Stimulated activated CD4-positive, alpha-beta T cell treated with anti-CD3 and anti-CD28 coated beads, Interleukin-15, amount 100 ng/mL, for 1 hour (primary cell): ENCODE measurements around the gene NBPF1.
A peak's percentile ranks its signal among the peaks of the same experiment; 100 is the strongest.
"Not testable (repeated sequence)": the region's sequence is repeated elsewhere in the genome, so short reads cannot be mapped to it uniquely, and the experiment has no call there.

Source experiments
- DNase-seq, 2 donors: peaks; one replicate each; pipeline ENCODE4 v3.0.0-alpha.2; 2020; ENCODE audit warnings: low read depth in 1 of 2, low spot score in 1 of 2

The NBPF1 gene

GRCh38 chr1:16607853-16608815 lies 5.2 kb downstream of the NBPF1 start:
- DNase-seq, result peak in 1 of 2 donors; percentile 5

DNA sequence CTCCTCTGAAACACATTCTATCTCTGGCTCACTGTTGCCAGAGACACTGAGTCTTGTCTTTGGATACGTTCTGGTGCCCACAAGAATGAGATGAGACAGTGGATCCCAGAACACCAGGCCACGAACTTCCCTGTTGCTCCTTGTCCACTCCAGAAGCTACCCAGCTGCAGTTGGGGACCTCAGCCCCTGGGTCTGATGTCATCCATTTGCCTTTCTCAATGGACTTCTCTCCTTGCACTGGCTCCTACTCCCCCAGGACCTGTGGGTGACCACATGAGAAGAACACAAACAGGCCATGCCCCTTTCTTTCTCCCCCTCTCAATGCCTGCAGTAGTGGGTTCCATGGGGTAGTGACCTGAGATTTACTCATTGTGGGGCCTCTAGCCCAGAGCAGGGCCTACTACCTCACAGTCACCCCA lies 5.9 kb downstream of the NBPF1 start:
- no peak for DNase-seq

- not testable (repeated sequence) for DNase-seq
Measured at GRCh38 chr1:16606666-16607432, 6.5 kb downstream of the NBPF1 start.

- DNase-seq, result no peak
Measured at GRCh38 chr1:16605532-16606505, 7.5 kb downstream of the NBPF1 start.

DNA sequence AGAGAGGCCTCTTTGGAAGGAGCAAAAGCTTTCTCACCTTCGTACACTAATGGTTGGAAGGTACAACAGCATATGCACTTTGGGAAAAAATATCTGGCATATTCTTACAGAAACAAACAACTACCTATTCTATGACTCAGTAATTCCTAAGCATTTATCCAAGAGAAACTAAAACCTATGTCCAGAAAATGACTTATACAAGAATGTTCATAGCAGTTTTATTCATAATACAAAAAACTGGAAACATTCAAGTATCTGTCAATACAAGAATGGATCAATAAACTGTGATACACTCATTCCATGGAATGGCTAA lies 8.2 kb downstream of the NBPF1 start:
- no peak for DNase-seq

DNA sequence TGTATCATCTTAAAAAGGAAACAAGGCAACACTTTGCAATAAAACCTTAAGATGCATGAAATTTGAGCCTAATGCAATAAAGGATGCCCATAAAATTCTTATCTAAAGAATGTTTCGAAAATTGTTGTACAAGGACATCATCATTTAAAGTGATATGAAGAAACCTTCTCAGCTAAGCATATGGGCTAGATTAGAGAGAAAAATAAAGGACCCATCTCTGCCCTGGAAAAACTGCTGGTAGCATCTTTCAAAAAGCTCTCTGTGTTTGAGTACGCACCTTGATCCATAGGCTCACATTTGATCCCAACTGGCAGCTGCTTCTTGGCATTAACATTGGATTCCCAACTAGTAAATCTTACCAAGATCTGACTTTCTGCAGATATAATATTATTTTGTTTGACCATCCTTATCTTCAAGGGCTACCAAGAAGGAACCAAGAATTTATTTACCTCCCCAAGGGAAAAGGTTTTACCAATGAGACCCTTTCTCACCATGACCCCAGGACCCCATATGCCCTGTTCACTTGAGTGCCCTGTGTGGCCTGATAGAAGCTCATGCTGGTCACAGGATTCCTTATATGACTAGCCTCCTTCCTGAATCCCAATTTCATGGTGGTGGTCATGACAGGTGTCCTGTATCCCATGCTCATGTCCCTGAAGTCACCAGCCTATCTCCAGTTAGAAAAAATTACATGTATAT lies 8.7 kb downstream of the NBPF1 start:
- not testable (repeated sequence) for DNase-seq

- not testable (repeated sequence) for DNase-seq
Measured at GRCh38 chr1:16603623-16604022, 9.7 kb downstream of the NBPF1 start.

DNA sequence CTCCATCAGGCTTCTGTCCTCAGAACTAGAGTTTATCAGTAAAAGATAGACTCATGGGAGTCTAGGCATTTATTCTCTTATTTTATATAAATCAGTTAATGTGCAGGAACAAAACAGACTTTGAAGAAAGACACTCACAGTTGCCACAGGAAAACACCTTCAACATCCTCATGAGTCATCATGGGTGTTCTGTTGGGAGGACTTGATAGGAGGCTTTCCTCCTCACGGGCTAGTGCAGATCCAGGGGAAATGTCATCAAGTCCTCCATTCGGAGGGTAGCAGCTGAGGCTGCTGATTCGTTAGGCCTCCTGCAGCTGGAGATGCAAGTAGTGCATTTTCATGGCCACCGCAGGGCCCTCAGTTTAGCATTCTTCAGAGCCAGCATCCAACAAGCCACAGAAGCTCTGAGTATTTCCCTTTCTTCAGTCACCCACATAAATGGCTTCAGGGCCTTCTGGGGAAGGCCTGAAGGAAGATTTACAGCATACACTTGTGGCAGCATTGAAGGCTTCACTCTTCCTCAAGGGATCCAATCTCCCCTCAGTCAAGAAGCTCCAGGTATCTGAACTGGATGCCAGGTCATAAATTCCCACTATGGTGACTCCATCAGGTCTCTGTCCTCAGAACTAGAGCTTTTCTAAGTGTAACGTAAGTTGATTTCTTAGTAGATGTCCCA lies 10.9 kb downstream of the NBPF1 start:
- not testable (repeated sequence) for DNase-seq

DNA sequence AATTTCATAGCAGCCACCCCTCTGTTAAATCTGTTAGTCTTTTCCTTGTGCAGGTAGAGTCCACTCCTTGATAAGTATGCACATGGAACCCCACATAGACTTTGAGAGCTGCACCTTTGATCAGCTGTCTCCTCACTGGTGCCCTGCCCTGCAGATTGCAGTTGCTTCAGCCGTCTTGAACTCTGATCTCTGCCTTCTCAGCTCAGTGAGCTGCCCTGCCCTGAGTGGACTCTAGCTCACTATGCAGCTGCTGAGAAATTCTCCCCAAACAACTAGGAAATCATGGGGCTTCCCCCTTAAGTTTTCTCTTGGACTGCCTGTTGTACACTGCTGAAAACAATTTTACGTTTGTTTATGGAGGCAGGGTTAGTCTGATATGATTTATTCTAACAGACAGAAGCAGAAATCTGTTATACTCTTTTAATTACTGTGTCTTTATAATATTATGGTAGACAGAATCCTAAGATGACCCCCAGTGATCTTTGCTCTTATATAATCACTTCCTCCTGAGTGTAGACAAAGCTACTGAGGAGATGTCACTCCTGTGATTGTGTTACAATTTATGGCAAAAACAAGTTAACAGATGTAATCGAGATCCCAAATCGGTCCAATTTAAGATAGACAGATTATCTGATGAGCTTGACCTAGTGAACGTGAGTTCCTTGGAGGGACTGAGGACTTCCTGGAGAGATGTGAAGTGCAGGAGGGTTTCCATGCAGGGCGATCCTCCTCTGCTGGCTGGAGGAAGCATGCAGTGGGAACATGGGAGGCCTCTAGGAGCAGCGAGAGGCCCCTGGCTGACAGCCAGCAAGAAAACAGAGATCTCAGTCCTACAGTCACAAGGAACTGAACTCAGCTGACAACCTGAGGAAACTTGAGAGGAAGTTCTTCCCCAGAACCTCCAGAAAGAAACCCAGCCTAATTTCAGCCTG lies 12.2 kb downstream of the NBPF1 start:
- not testable (repeated sequence) for DNase-seq

GRCh38 chr1:16599326-16599725 lies 14.0 kb downstream of the NBPF1 start:
- not testable (repeated sequence) for DNase-seq

DNA sequence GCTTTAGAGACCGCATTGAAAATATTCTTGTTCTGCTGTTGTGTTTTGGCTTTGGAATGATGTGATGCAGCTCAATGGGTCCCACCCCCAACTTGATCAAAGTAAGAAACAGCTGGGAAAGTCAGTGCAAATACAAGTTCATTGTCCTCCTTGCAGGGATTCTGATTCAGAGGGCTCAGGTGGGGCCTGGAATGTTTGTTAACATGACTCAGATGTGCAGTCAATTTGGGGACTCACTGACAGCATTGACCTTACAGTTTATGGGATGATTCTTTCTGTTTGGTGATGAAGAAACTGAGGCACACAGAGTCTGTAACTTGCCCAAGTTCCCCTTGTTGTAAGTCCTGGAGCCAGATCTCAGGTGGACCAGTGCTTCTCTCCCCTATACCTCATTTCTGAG lies 18.1 kb downstream of the NBPF1 start:
- not testable (repeated sequence) for DNase-seq

GRCh38 chr1:16591845-16592244 lies 21.5 kb downstream of the NBPF1 start:
- not testable (repeated sequence) for DNase-seq

GRCh38 chr1:16588081-16588480 lies 25.3 kb downstream of the NBPF1 start:
- DNase-seq, result not testable (repeated sequence)

DNA sequence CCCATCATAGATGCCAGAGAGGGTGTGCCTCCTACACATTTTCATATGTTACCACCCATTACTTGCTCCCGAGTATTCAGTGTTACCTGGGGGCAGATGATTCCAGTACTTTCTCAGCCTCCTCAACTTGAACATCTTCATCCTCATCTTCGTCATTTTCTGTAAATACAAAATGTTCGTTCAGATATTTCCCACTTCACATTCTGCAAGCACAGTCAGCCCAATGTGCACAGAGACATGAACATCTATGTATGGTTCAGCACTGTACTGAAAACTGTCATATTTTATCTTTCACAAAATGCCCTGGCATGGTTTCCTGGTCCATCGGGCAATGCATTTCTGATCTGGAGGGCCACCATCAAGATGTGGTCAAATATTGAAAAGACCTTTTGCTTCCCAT lies 25.7 kb downstream of the NBPF1 start:
- DNase-seq, result not testable (repeated sequence)

DNA sequence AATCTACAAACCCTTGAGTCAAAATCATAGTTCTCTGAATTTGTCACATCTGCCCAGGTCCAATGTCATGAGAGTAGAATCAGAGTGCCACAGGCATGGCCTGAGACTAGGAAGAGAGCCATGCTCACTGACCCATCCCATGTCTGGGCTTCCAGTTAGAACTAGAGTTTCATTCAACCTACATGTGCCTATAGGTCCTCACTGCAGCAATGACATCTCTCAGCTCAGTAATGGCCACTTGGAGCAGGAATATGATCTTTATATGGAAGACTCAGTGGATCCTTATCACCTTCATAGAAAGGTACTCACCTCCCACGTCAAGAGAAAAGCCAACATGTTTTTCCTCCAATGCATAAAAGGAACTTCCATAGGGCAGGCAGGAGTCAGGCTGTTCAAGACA lies 48.0 kb downstream of the NBPF1 start:
- DNase-seq, result not testable (repeated sequence)

- not testable (repeated sequence) for DNase-seq
Measured at GRCh38 chr1:16561035-16561434, 52.3 kb downstream of the NBPF1 start.

DNA sequence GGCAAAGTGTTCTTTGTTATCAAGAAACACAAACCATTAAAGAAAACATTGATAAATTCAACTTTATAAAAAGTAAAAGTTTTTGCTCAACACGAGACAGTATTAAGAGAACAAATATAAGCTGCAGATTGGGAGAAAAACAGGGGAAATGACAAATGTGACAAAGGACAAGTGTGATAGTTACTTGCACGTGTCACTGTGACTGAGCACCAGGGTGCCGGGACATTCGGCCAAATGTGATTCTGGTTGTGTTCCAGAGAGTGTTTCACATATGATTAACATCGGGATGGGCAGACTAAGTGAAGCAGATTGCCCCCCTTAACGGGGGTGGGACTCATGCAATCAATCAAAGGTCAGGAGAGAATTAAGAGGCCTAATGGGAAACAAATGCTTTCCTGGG lies 52.9 kb downstream of the NBPF1 start:
- DNase-seq, result not testable (repeated sequence)

- not testable (repeated sequence) for DNase-seq
Measured at GRCh38 chr1:16559688-16560087, 53.7 kb downstream of the NBPF1 start.

- not testable (repeated sequence) for DNase-seq
Measured at GRCh38 chr1:16557034-16557433, 56.3 kb downstream of the NBPF1 start.
